Measurements from ENCODE around the gene RNF149.
A peak's percentile ranks its signal among the peaks of the same experiment; 100 is the strongest.

RNF149 gene

GRCh38 chr2:101293544-101293943, 15.0 kb downstream of the RNF149 start:
- no peak for DNase-seq

GRCh38 chr2:101291973-101292372, 16.5 kb downstream of the RNF149 start:
- DNase-seq, result no peak

- DNase-seq, result no peak
Observed at GRCh38 chr2:101290711-101291110, 17.8 kb downstream of the RNF149 start.

- DNase-seq, result no peak
Observed at GRCh38 chr2:101287303-101287702, 21.2 kb downstream of the RNF149 start.

GRCh38 chr2:101286684-101287083, 21.8 kb downstream of the RNF149 start:
- DNase-seq, result no peak

- DNase-seq, result no peak
Observed at GRCh38 chr2:101282980-101283379, 25.5 kb downstream of the RNF149 start.

- no peak for DNase-seq
Observed at GRCh38 chr2:101281482-101281881, 27.0 kb downstream of the RNF149 start.

GRCh38 chr2:101278925-101279324, 29.6 kb downstream of the RNF149 start:
- DNase-seq, result no peak

- peak; percentile 25 for DNase-seq
Observed at GRCh38 chr2:101277111-101277510, 31.4 kb downstream of the RNF149 start.

GRCh38 chr2:101274142-101274541, 34.4 kb downstream of the RNF149 start:
- DNase-seq, result no peak

GRCh38 chr2:101273056-101273455, 35.4 kb downstream of the RNF149 start:
- DNase-seq, result no peak

- DNase-seq, result no peak
Observed at GRCh38 chr2:101272045-101272784, 36.3 kb downstream of the RNF149 start.

- DNase-seq, result no peak
Observed at GRCh38 chr2:101270700-101271259, 37.7 kb downstream of the RNF149 start.

GRCh38 chr2:101267671-101268656, 40.5 kb downstream of the RNF149 start:
- no peak for DNase-seq

GRCh38 chr2:101265893-101266499, 42.5 kb downstream of the RNF149 start:
- DNase-seq, result no peak

- DNase-seq, result no peak
Observed at GRCh38 chr2:101264360-101264939, 44.1 kb downstream of the RNF149 start.

GRCh38 chr2:101263377-101263800, 45.1 kb downstream of the RNF149 start:
- DNase-seq, result no peak

- no peak for DNase-seq
Observed at GRCh38 chr2:101262142-101262541, 46.4 kb downstream of the RNF149 start.

- no peak for DNase-seq
Observed at GRCh38 chr2:101258804-101259203, 49.7 kb downstream of the RNF149 start.

- DNase-seq, result no peak
Observed at GRCh38 chr2:101256316-101256715, 52.2 kb downstream of the RNF149 start.

- DNase-seq, result no peak
Observed at GRCh38 chr2:101255501-101255900, 53.0 kb downstream of the RNF149 start.

- DNase-seq, result no peak
Observed at GRCh38 chr2:101253703-101254450, 54.6 kb downstream of the RNF149 start.

All from midbrain (tissue), 1 donor.